Uterus (tissue), 4 donors: Measurements from ENCODE around the gene YPEL5. TPM values are rescaled to one million over a fixed set of nuclear protein-coding genes. Genes with fewer than 3 reads are reported as not detected.
"Not testable (repeated sequence)": the region's sequence is repeated elsewhere in the genome, so short reads cannot be mapped to it uniquely, and the experiment has no call there.

Source experiments
- DNase-seq, 2 donors: peaks; one replicate each; pipeline ENCODE4 v3.0.0-alpha.2; 2019 to 2020
- H3K27ac ChIP-seq, 2 donors: fragments of 200-600 bp; sonication (generic); 1 replicate in 1 of 2; 2 replicates in 1 of 2; pipeline ENCODE4 v1.5.1; 2016 to 2018
- H3K27me3 ChIP-seq, 2 donors: fragments of 200-600 bp; sonication (generic); one replicate each; pipeline ENCODE4 v1.5.1; 2018 to 2019; ENCODE audit warnings: control low read depth in 1 of 2
- H3K36me3 ChIP-seq, 2 donors: fragments of 200-600 bp; sonication (generic); one replicate each; pipeline ENCODE4 v1.5.1; 2019; ENCODE audit warnings: control low read depth in 1 of 2
- H3K4me1 ChIP-seq, 2 donors: fragments of 200-600 bp; sonication (generic); one replicate each; pipeline ENCODE4 v1.5.1; 2018 to 2019; ENCODE audit warnings: control low read depth in 1 of 2
- H3K4me3 ChIP-seq, 2 donors: fragments of 200-600 bp; sonication (generic); 1 replicate in 1 of 2; 2 replicates in 1 of 2; pipeline ENCODE4 v1.5.1; 2018 to 2019; ENCODE audit warnings: mild to moderate bottlenecking in 1 of 2
- H3K9me3 ChIP-seq, 2 donors: fragments of 200-600 bp; sonication (generic); one replicate each; pipeline ENCODE4 v1.5.1; 2019; ENCODE audit warnings: control low read depth in 1 of 2
- POLR2A ChIP-seq, 2 donors: fragments of 450-650 bp; IDR thresholded peaks; one replicate each; pipeline ENCODE4 v1.6.1; 2016; ENCODE audit warnings: antibody characterized with exemption in 2 of 2, mild to moderate bottlenecking in 1 of 2, moderate library complexity in 1 of 2
- intact Hi-C: fragments of 100-400 bp; cut with DNase I; formaldehyde crosslinking; loops from one replicate; pipeline ENCODE4 v1.15.1; 2023; ENCODE audit warnings: low total_unique reads
- total RNA-seq, 4 donors: library from RNA; depleted of rRNA in 3 of 4; stranded (reverse); fragments of >200 nt in 3 of 4; gene quantifications; one replicate each; pipeline versions ENCODE4 v1.1.0 to v1.2.4, GENCODE V29; 2014 to 2023
- TF ChIP-seq, protein P1 (sequence below), 4 experiments: fragments of 200-600 bp in 2 of 4; fragments of 450-650 bp in 2 of 4; sonication (generic) in 2 of 4; IDR thresholded peaks; one replicate each; pipeline ENCODE4 v1.5.1; 2016 to 2019; ENCODE audit warnings: antibody characterized with exemption in 4 of 4, mild to moderate bottlenecking in 2 of 4, moderate library complexity in 1 of 4
- donor health status: DM: yes; HTN: yes; CAD: no.

The YPEL5 gene
- total RNA-seq, 4 donors from 2014 or later, result 79.1 to 131 (median 104) TPM

DNA sequence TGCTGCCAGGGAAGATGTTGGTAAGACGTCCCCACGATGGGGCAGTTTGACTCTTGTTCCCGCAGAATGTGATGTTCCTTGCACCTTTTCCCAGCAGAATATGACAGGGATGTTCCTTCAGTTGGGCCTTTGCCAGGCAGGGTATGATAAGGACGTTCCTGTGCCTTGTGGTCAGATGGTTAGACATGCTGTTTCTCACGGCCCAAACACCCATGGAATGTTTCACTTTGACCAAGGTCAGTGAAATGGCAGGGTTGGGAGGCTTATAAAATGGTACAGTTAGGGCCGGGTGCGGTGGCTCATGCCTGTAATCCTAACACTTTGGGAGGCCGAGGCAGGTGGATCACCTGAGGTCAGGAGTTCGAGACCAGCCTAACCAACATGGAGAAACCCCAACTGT lies 40.3 kb upstream of the YPEL5 start:
- DNase-seq, result no peak
- TF ChIP-seq POLR2A (IDR thresholded peaks at IDR 0.05), result no peak
- TF ChIP-seq, protein P1, sequence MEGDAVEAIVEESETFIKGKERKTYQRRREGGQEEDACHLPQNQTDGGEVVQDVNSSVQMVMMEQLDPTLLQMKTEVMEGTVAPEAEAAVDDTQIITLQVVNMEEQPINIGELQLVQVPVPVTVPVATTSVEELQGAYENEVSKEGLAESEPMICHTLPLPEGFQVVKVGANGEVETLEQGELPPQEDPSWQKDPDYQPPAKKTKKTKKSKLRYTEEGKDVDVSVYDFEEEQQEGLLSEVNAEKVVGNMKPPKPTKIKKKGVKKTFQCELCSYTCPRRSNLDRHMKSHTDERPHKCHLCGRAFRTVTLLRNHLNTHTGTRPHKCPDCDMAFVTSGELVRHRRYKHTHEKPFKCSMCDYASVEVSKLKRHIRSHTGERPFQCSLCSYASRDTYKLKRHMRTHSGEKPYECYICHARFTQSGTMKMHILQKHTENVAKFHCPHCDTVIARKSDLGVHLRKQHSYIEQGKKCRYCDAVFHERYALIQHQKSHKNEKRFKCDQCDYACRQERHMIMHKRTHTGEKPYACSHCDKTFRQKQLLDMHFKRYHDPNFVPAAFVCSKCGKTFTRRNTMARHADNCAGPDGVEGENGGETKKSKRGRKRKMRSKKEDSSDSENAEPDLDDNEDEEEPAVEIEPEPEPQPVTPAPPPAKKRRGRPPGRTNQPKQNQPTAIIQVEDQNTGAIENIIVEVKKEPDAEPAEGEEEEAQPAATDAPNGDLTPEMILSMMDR (IDR thresholded peaks at IDR 0.05), result no peak
- no peak overlapping the region for H3K27ac ChIP-seq
- H3K27me3 ChIP-seq, result no peaks in the 10 kb centered on the region
- H3K4me3 ChIP-seq, result no peak overlapping the region
- no peaks in the 10 kb centered on the region for H3K36me3 ChIP-seq
- no peaks in the 10 kb centered on the region for H3K4me1 ChIP-seq
- intact Hi-C loops, result no loop called here
- H3K9me3 ChIP-seq, result no peaks in the 10 kb centered on the region

DNA sequence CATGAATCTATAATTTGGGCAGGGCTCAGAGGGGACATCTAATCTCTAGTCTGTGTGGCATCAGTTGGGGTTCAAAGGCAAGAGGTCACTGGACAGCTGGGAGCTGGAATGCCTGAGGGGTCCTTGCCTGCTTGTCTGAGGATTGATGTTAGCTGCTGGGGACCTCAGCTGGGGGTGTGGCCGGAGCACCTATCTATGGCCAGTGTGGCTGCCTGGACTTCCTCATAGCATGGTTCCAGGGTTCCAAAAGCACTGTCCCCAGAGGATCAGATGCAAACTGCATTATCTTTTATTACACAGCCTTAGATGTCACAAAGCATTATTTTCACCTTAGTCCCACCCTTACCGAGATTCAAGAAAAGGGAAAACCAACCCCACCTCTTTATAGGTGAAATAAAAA lies 38.6 kb upstream of the YPEL5 start:
- no peak overlapping the region for H3K27ac ChIP-seq
- H3K4me3 ChIP-seq, result no peak overlapping the region
- intact Hi-C loops, result no loop called here
- H3K27me3 ChIP-seq, result no peaks in the 10 kb centered on the region
- H3K4me1 ChIP-seq, result no peaks in the 10 kb centered on the region
- TF ChIP-seq, protein P1 (IDR thresholded peaks at IDR 0.05), result no peak
- no peak for TF ChIP-seq POLR2A (IDR thresholded peaks at IDR 0.05)
- no peaks in the 10 kb centered on the region for H3K9me3 ChIP-seq
- no peaks in the 10 kb centered on the region for H3K36me3 ChIP-seq
- DNase-seq, result no peak

DNA sequence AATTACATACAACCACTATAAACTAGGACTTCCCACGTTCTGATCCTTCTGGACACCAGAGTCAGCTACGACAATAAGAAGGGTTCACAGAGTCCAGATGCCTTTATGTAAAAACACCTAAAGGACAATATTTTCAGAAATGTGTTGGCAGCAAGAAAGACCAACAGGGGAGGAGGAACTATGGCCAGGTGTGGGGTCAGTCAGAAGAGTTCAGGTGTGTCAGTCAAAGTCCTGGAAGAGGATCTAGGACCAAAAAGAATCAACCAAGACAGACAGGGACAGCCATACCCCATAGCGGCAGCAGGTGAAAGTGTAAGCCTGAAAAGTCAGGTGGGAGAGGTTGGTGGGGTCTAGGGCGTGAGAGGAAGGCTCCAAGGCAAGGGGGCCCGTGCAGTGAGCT lies 38.0 kb upstream of the YPEL5 start:
- H3K36me3 ChIP-seq, result no peaks in the 10 kb centered on the region
- H3K27ac ChIP-seq, result no peak overlapping the region
- TF ChIP-seq POLR2A (IDR thresholded peaks at IDR 0.05), result no peak
- TF ChIP-seq, protein P1 (IDR thresholded peaks at IDR 0.05), result no peak
- no peaks in the 10 kb centered on the region for H3K27me3 ChIP-seq
- no peaks in the 10 kb centered on the region for H3K9me3 ChIP-seq
- intact Hi-C loops, result no loop called here
- no peaks in the 10 kb centered on the region for H3K4me1 ChIP-seq
- no peak for DNase-seq
- H3K4me3 ChIP-seq, result no peak overlapping the region

DNA sequence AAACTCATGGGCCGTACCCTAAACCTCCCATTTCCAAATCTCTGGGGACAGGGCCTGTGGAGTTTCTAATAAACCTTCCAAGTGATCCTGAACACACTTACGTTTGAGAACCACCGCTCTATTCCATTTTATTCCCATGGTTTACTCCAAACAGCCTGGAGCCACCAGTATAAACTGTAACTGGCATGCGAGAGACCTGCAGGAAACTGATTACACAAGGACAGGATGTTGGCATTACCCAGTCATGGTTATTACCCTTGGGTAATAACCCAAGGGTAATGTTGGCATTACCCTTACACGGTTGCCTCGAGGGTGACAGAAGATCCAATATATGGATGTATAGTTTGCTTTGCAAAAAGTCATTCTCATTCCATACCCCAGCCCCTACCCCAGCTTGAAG lies 37.0 kb upstream of the YPEL5 start:
- intact Hi-C loops, result no loop called here
- H3K27ac ChIP-seq, result no peak overlapping the region
- no peaks in the 10 kb centered on the region for H3K9me3 ChIP-seq
- no peak for DNase-seq
- H3K4me3 ChIP-seq, result no peak overlapping the region
- H3K36me3 ChIP-seq, result no peaks in the 10 kb centered on the region
- TF ChIP-seq, protein P1 (IDR thresholded peaks at IDR 0.05), result no peak
- no peak for TF ChIP-seq POLR2A (IDR thresholded peaks at IDR 0.05)
- no peaks in the 10 kb centered on the region for H3K4me1 ChIP-seq
- H3K27me3 ChIP-seq, result no peaks in the 10 kb centered on the region

DNA sequence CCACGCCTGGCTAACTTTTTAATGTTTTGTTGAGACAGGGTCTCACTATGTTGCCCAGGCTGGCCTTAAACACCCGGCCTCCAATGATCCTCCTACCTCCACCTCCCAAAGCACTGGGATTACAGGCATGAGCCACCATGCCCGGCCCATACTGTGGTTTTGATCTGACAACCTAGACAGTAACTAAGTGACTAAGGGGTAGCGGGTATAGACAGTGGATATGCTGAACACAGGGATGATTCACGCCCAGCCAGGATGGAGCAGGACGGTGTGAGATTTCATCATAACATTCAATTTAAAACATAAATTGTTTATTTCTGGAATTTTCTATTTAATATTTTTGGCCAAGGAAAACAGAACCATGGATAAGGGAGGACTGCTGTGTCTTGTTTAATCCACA lies 36.0 kb upstream of the YPEL5 start:
- no peak for DNase-seq
- no peaks in the 10 kb centered on the region for H3K4me1 ChIP-seq

DNA sequence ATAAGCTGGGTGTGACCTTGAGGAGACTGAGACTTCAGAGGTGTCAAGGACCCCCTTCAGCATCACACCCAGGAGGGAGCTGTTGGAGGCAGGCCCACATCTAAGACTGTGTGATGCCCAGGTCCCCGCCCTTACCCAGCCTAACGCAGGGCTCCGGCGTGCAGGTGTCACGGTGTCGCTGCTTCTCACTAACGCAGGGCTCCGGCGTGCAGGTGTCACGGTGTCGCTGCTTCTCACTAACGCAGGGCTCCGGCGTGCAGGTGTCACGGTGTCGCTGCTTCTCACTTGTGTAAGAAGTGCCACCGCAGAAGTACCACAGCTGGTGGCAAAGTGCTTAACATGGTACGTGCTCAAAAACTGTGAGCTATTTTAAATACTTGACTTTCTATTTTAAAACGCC lies 35.6 kb upstream of the YPEL5 start:
- H3K4me1 ChIP-seq, intact Hi-C loops, DNase-seq, H3K9me3 ChIP-seq, H3K27ac ChIP-seq, H3K36me3 ChIP-seq, H3K4me3 ChIP-seq, H3K27me3 ChIP-seq: not testable (repeated sequence)

More for the DNA sequence above, 36.0 kb upstream of the YPEL5 start:
- Histone ChIP-seq H3K4me3 (no peak overlapping the region), H3K9me3 (no peaks in the 10 kb centered on the region), H3K27me3 (no peaks in the 10 kb centered on the region), H3K36me3 (no peaks in the 10 kb centered on the region), H3K27ac (no peak overlapping the region)
- TF ChIP-seq, protein P1 (IDR thresholded peaks at IDR 0.05), result no peak
- no peak for TF ChIP-seq POLR2A (IDR thresholded peaks at IDR 0.05)
- intact Hi-C loops, result no loop called here
